BLaER1 (cell line): ENCODE results near the gene ACOT7.
A peak's percentile ranks its signal among the peaks of the same experiment; 100 is the strongest.

Source experiments
- H3K27ac ChIP-seq: shearing (Covaris generic); formaldehyde crosslinking; 2 replicates; pipeline ENCODE4 v1.8.1; 2022
- H3K27me3 ChIP-seq: shearing (Covaris generic); formaldehyde crosslinking; 2 replicates; pipeline ENCODE4 v1.8.1; 2022
- H3K36me3 ChIP-seq: shearing (Covaris generic); formaldehyde crosslinking; 2 replicates; pipeline ENCODE4 v1.8.1; 2022
- H3K4me1 ChIP-seq: shearing (Covaris generic); formaldehyde crosslinking; 2 replicates; pipeline ENCODE4 v1.8.1; 2022
- H3K4me2 ChIP-seq: shearing (Covaris generic); formaldehyde crosslinking; 2 replicates; pipeline ENCODE4 v1.8.1; 2022
- H3K4me3 ChIP-seq: shearing (Covaris generic); formaldehyde crosslinking; 2 replicates; pipeline ENCODE4 v1.8.1; 2022
- H3K9ac ChIP-seq: shearing (Covaris generic); formaldehyde crosslinking; 2 replicates; pipeline ENCODE4 v1.8.1; 2022
- H3K9me3 ChIP-seq: shearing (Covaris generic); formaldehyde crosslinking; 2 replicates; pipeline ENCODE4 v1.8.1; 2022
- H4K20me1 ChIP-seq: shearing (Covaris generic); formaldehyde crosslinking; 2 replicates; pipeline ENCODE4 v1.8.1; 2022
- Cebpa-rat ChIP-seq: shearing (Covaris generic); IDR thresholded peaks from 2 replicates; pipeline ENCODE4 v1.8.1; 2022

Gene ACOT7

DNA sequence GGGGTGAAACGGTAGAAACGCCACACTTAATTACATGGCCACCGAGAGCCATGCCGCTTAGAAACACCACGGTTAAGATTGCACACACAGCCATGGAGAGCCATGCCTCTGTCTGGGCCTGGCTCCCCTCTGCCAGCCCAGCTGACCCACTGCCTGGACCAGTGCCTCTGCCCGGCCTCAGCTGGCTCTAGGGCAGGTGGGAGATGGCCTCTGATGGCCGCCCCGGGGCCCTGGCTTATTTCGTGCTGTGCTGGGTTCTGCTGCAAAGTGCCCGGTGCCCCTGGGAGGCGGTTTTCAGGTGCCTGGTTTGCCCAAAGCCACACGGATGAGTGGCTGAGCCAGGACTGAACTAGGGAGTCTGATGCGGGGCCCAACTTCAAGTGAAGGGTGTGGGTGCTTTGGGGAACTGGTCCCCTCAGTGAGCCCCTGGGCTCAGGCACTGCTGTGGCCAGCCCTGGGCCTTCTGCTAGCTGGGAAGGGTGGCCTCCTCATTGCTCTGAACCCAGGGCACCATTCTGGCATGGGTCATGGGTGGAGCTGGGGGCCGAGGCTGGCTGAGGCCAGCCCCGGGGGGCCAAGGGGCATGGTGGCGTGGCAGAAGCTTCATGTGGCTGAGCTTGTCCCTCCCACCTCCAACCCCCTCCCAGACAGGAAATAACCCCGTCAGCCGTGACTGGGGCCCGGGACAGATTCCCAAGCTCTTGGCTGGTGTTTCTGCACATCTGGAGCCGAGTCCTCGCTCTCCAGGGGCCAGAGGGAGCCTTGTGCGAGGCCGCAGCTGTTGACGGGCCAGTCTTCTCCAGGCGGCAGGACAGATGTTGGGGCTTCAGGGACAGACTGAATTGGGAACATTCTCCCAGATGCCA, 130.8 kb downstream of the ACOT7 start:
- Histone ChIP-seq H3K9me3 (no peaks in the 10 kb centered on the region), H3K4me3 (peak overlapping the region; percentile 29), H3K36me3 (peaks cover 2% of the 10 kb centered on the region; the same call in 1 of the 2 replicates), H3K9ac (peak overlapping the region; percentile 44), H3K27ac (peak overlapping the region; percentile 76), H3K4me2 (peak overlapping the region; percentile 99), H4K20me1 (peaks cover 30% of the 10 kb centered on the region), H3K27me3 (no peaks in the 10 kb centered on the region), H3K4me1 (peaks cover 78% of the 10 kb centered on the region)
- TF ChIP-seq Cebpa-rat, result no peak

DNA sequence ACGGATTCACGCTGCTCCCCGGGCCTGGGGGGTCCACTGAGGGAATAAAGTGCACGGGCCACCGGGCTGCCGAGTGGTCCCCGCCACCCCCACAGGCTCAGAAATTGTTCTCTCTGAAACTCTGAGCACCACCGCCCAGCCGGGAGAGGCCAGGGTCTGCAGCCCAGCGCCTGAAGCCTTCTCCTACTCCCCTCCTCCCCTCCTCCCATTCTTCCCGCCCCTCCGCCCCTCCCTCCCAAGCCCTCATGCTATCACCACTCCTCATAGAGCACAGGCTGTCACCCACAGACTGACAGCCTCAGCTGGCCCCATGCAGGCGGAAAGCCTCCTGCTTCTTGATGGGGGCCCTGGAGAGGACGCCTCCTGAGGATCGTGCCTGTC, 132.0 kb downstream of the ACOT7 start:
- Histone ChIP-seq H3K9me3 (no peaks in the 10 kb centered on the region), H3K4me3 (peak overlapping the region; percentile 89), H3K36me3 (peaks cover 5% of the 10 kb centered on the region; the same call in 1 of the 2 replicates), H3K27ac (no peak overlapping the region; the same call in 1 of the 2 replicates), H3K4me2 (peak overlapping the region; percentile 99), H3K9ac (peak overlapping the region; percentile 84; the same call in 1 of the 2 replicates), H4K20me1 (peaks cover 42% of the 10 kb centered on the region), H3K4me1 (peaks cover 66% of the 10 kb centered on the region), H3K27me3 (no peaks in the 10 kb centered on the region)
- TF ChIP-seq Cebpa-rat, result no peak

DNA sequence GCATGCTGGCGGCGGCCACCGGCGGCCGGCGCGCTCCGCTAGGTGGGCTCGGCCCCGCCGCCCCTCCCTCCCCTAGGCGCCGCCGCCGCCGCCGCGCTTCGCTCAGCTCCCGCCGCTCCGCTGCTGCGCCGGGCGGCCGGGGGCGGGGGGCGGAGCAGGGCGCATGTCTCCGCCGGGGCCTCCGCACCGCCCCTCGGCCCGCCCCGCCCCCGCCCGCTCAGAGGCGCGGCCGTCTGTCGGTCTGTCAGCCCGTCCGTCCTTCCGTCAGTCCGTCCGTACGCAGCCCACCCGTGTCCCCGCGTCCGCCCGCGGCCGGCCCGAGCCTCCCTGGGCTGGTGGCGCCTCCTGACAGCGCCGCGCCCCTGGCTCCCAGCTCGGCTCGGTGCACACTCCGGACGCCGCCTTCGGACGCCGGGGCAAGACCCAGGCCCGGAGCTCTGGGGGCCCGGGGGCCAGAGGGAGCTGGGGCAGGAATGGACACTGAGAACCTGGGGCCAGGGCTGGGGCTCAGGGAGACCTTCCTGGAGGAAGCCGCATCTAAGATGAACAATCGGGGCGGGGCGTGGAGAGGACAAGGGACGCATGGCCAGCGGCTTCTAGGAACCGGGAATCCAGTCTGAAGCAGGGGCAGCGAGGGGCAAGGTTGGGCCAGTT, 132.5 kb downstream of the ACOT7 start, which contains the start of gene GPR153:
TSS of gene GPR153 (minus strand) at position 138 of the 654 bp plus-strand sequence. CDS start 6,193 bp downstream, outside the sequence.
- Histone ChIP-seq H3K9ac (peak within 1 kb of the TSS; percentile 84), H3K27ac (peak within 1 kb of the TSS; percentile 81), H3K36me3 (peaks cover 5% of the 10 kb centered on the region; the same call in 1 of the 2 replicates), H3K4me2 (peak within 1 kb of the TSS; percentile 99), H3K27me3 (no peaks in the 10 kb centered on the region), H3K9me3 (no peaks in the 10 kb centered on the region), H3K4me3 (peak within 1 kb of the TSS; percentile 89), H3K4me1 (peaks cover 61% of the 10 kb centered on the region), H4K20me1 (peaks cover 47% of the 10 kb centered on the region)
- TF ChIP-seq Cebpa-rat, result no peak

DNA sequence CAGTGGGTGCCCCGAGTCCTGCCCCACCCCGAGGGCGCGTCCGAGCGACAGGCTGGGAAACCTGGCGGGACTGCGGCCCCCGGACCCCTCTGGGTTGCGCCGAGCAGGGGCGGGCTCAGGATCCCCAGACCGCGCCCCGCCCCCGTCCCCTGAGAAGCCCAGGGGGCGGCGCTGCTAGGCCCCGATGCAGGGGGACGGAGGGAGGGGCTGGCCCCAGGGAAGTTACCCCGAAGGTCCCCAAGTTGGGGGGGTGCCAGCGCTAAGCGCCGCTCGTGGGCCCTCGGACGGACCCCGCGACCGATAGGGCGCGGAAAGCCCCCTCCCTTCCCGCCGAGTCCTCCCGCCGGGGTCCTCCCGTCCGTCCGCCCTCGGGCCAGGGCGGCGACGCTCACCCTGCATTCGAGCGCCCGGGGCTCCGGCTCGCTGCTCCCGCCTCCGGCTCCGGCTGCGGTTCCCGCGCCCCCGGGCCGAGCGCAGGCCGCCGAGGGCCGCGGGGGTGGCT, 133.1 kb downstream of the ACOT7 start:
- Histone ChIP-seq H3K36me3 (peaks cover 5% of the 10 kb centered on the region; the same call in 1 of the 2 replicates), H3K27me3 (no peaks in the 10 kb centered on the region), H3K4me1 (peaks cover 55% of the 10 kb centered on the region), H4K20me1 (peaks cover 53% of the 10 kb centered on the region), H3K4me3 (peak overlapping the region; percentile 89), H3K9me3 (no peaks in the 10 kb centered on the region), H3K4me2 (peak overlapping the region; percentile 99), H3K9ac (peak overlapping the region; percentile 84), H3K27ac (peak overlapping the region; percentile 81)
- no peak for TF ChIP-seq Cebpa-rat

DNA sequence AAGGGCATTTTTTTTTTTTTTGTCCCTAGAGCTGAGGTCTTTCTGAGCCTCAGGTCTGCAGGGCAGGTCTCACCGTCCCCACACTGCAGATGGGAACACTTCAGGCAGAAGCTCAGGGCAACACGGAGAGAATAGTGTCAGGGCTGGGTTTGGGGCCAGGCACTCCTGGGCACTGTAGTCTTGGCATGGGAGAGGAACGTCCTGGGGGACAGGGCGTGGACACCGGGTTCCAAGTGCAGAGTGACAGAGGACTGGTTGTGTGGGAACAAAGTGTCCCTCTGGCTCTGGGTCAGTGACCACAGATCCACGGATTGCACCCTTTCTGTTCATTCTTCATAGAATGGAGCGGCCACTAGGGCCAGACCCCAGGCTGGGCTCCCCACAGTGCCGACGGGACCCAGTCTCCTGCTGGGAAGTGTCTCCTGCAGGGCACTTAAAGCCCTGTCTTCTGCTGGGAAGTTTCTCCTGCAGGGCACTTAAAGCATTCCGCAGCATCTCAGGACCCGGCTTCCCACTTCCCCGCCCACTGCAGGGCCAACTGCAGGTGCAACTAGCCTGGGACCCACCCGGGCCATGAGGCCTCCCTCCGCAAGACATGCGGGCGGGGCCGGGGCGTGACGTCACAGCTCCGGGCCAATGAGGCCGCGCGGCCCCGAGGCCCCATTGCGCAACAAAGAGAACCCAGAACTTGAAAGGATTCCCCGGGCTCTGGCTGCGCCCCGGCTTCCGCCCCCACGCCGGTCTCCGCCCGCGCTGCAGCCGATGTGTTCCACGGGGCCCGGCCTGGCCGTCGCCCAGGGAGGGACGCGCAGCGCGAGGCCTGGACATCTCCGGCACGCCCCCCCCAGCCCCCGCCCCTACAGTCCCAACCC, 133.8 kb downstream of the ACOT7 start:
- Histone ChIP-seq H3K36me3 (peaks cover 7% of the 10 kb centered on the region; the same call in 1 of the 2 replicates), H3K4me2 (peak overlapping the region; percentile 99), H3K9me3 (no peaks in the 10 kb centered on the region), H3K9ac (no peak overlapping the region), H3K4me1 (peaks cover 47% of the 10 kb centered on the region), H3K27me3 (no peaks in the 10 kb centered on the region), H4K20me1 (peaks cover 61% of the 10 kb centered on the region), H3K4me3 (peak overlapping the region; percentile 89), H3K27ac (no peak overlapping the region)
- peak; percentile 100 for TF ChIP-seq Cebpa-rat

DNA sequence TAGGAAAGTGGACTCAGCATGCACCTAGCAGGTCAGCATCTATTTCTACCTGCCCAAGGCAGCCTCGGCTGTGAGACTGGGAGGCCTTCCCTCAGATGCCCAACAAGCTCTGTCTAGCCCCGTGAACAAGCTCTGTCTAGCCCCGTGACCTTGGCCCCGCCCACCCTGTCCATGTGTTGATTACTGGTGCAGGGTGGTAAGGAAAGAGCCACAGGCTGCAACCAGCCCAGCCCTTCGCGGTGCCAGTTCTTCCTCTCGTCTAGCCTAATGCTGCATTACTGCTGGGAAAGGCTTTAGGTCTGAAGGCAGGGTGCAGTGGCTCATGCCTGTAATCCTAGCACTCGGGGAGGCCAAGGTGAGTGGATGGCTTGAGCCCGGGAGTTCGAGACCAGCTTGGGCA, 134.9 kb downstream of the ACOT7 start:
- Histone ChIP-seq H4K20me1 (peaks cover 71% of the 10 kb centered on the region), H3K9me3 (no peaks in the 10 kb centered on the region), H3K4me1 (peaks cover 36% of the 10 kb centered on the region), H3K9ac (no peak overlapping the region), H3K27ac (no peak overlapping the region), H3K4me3 (no peak overlapping the region), H3K27me3 (no peaks in the 10 kb centered on the region), H3K36me3 (peaks cover 18% of the 10 kb centered on the region; the same call in 1 of the 2 replicates), H3K4me2 (no peak overlapping the region)
- TF ChIP-seq Cebpa-rat, result no peak

DNA sequence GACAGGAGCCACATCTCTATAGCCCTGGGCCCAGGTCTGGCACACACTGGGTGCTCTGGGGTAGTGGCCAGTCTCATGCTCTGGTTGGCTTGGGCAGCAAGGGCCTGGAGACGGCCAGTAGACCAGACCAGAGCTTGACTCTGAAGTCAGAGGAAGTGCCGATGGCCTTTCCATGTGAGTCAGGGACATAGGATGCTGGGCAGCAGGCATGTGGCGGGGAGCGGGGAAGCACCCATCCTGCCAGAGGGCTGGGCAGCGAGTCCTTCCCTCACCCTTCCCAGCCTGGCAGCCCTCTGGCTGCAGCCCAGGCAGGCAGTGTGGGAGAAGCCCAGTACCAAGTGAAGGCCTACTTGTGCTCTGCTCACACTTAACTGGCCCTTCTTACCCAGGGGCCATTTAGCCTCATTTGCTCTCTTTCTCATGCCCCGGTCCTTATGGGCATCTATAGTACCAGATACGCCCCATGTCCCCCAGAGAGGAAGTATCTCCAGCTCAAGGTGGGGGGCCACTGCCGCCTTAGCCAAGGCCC, 136.0 kb downstream of the ACOT7 start:
- Histone ChIP-seq H3K27me3 (no peaks in the 10 kb centered on the region), H3K36me3 (peaks cover 26% of the 10 kb centered on the region; the same call in 1 of the 2 replicates), H3K4me1 (peaks cover 26% of the 10 kb centered on the region)

DNA sequence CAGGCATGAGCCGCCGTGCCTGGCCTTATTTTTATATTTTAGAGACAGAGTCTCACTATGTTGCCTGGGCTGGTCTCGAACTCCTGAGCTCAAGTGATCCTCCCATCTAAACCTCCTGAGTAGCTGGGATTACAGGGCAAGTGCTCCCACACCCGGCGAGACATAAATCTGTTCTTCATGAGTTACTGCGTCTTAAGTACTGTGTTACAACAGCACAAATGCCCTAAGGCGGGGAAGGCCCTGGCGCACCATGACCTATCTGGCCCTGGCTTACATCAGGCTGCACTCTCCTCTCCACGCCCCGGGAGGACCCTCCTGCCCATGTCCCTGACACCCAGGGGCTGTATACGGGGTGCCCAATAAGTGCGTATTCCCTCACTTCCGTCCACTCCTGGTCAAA, 136.9 kb downstream of the ACOT7 start:
- H3K9me3 ChIP-seq, result no peaks in the 10 kb centered on the region
- no peak overlapping the region for H3K4me2 ChIP-seq
- H3K9ac ChIP-seq, result no peak overlapping the region
- peaks cover 16% of the 10 kb centered on the region for H3K4me1 ChIP-seq
- H4K20me1 ChIP-seq, result peaks cover 87% of the 10 kb centered on the region
- TF ChIP-seq Cebpa-rat, result no peak
- no peak overlapping the region for H3K4me3 ChIP-seq
- H3K27me3 ChIP-seq, result peaks cover 7% of the 10 kb centered on the region
- H3K27ac ChIP-seq, result no peak overlapping the region
- H3K36me3 ChIP-seq, result peaks cover 26% of the 10 kb centered on the region; the same call in 1 of the 2 replicates

More for the DNA sequence above, 136.0 kb downstream of the ACOT7 start:
- Histone ChIP-seq H3K4me2 (no peak overlapping the region), H3K4me3 (no peak overlapping the region), H3K9ac (no peak overlapping the region), H4K20me1 (peaks cover 80% of the 10 kb centered on the region), H3K27ac (no peak overlapping the region), H3K9me3 (no peaks in the 10 kb centered on the region)
- TF ChIP-seq Cebpa-rat, result no peak

DNA sequence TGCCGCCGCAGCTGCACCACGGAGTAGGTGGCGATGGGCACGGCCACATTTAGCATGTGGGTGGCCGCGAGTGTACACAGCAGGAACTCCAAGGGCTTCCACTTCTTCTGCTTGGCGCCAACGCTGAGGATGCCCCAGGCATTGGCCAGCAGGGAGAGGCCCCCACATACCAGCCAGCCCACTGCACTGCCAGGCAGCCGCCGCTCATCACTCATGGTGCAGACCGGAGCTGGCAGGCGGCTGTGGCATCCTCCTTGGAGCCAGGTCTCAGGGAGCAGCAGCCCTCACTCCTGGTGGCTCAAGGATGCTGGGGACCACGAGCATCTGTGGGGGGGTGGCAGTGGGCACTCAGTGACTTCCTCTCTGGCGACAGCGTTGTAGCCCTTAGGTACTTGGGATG, 138.9 kb downstream of the ACOT7 start:
- peaks cover 27% of the 10 kb centered on the region for H3K27me3 ChIP-seq
- no peak overlapping the region for H3K9ac ChIP-seq
- H3K9me3 ChIP-seq, result no peaks in the 10 kb centered on the region
- H3K27ac ChIP-seq, result no peak overlapping the region
- peaks cover 14% of the 10 kb centered on the region for H3K4me1 ChIP-seq
- no peak for TF ChIP-seq Cebpa-rat
- peaks cover 98% of the 10 kb centered on the region for H4K20me1 ChIP-seq
- no peak overlapping the region for H3K4me3 ChIP-seq
- no peak overlapping the region for H3K4me2 ChIP-seq
- peaks cover 26% of the 10 kb centered on the region; the same call in 1 of the 2 replicates for H3K36me3 ChIP-seq
